T-helper 2 cell treated with Interferon-gamma antibody and Interleukin-4, amounts not matched to agents 100 ng/mL and 5 ng/mL, for 36 hours (primary cell): ENCODE results near the gene FNDC8. TPM values are rescaled to one million over a fixed set of nuclear protein-coding genes. Genes with fewer than 3 reads are reported as not detected.
"Not testable (repeated sequence)": the region's sequence is repeated elsewhere in the genome, so short reads cannot be mapped to it uniquely, and the experiment has no call there.

ENCODE experiments used
- intact Hi-C: fragments of 100-400 bp; cut with micrococcal nuclease; formaldehyde crosslinking; loops from one replicate; pipeline ENCODE4 v1.15.1; 2023
- total RNA-seq: library from RNA; stranded (reverse); gene quantifications from 2 replicates; pipeline ENCODE4 v1.2.3, GENCODE V29; 2022

Gene FNDC8
- total RNA-seq, 1 donor from 2014 or later: not detected

- intact Hi-C loops: no loop called here
These were observed 16.8 kb downstream of the FNDC8 start for GRCh38 chr17:35138218-35138617.

- intact Hi-C loops: loop anchor here (1.0 to 10.0 kb wide), 3 partner anchors 53 to 603 kb away; partner anchors contain the start of gene AP2B1
These were observed 20.5 kb downstream of the FNDC8 start, which contains the start of gene NLE1 for GRCh38 chr17:35141681-35142466. Gene NLE1 (minus strand): TSS chr17:35142303. CDS start chr17:35142275, 28 bp downstream.

- intact Hi-C loops: loop anchor here (1.0 to 10.0 kb wide), 3 partner anchors 53 to 602 kb away; partner anchors contain the start of gene AP2B1
These were observed 21.0 kb downstream of the FNDC8 start for GRCh38 chr17:35142467-35142796.

- intact Hi-C loops: loop anchor here (5.0 to 10.0 kb wide), 2 partner anchors 442 to 600 kb away; partner anchors contain the start of gene AP2B1
These were observed 23.4 kb downstream of the FNDC8 start for GRCh38 chr17:35144840-35145239.

GRCh38 chr17:35146214-35146833 is 24.9 kb downstream of the FNDC8 start:
- intact Hi-C loops: loop anchor here (10.0 kb wide), 1 partner anchor 598 kb away; no protein-coding TSS in a partner anchor

DNA sequence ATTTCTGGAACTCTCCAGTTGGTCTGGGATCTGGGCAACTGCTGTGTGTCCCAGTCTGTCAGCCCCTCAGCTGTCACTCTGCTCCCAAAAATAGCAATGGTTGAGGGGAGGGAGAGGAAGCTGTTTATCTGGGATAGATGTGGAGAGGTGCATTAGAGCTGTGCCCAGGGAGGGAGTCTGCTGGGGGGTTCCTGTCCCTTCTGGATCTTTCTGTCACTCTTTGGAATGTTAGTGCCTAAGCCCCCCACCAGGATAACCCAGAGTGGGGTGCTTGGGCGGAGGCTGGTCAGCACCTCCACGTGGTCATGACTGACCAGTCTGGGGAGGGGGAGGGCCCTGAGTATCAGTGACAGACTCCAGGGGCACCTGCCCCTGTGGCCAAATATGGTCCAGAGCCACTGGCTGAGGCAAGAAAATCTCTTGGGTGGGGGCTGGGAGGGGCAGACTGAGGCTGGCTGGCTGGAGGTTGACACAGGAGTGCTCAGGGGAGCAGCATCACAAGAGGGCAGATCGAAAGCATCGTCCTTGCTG is 26.0 kb downstream of the FNDC8 start, which contains the start of gene UNC45B:
Gene UNC45B, plus strand, starts transcription at position 443 of the 531 bp plus-strand sequence. CDS start 447 bp downstream, outside the sequence.
- intact Hi-C loops: loop anchor here (10.0 kb wide), 1 partner anchor 597 kb away; no protein-coding TSS in a partner anchor

- intact Hi-C loops: loop anchor here (10.0 kb wide), 1 partner anchor 597 kb away; no protein-coding TSS in a partner anchor
These were observed 26.7 kb downstream of the FNDC8 start for GRCh38 chr17:35148144-35148543.

DNA sequence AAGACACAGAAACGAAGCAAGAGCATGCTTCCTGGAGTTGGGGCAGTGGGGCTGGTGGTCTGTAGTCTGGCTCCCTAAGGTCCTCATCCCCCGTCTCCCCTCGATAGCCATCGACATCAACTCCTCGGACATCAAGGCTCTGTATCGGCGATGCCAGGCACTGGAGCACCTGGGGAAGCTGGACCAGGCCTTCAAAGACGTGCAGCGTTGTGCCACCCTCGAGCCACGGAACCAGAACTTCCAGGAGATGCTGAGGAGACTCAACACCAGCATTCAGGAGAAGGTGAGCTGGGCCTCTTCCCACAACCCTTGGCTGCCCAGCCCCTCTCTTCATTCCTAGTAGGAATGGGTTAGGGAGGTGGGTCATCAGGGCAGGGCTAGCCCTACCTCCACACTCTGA is 28.5 kb downstream of the FNDC8 start:
- intact Hi-C loops: loop anchor here (10.0 kb wide), 1 partner anchor 595 kb away; no protein-coding TSS in a partner anchor

DNA sequence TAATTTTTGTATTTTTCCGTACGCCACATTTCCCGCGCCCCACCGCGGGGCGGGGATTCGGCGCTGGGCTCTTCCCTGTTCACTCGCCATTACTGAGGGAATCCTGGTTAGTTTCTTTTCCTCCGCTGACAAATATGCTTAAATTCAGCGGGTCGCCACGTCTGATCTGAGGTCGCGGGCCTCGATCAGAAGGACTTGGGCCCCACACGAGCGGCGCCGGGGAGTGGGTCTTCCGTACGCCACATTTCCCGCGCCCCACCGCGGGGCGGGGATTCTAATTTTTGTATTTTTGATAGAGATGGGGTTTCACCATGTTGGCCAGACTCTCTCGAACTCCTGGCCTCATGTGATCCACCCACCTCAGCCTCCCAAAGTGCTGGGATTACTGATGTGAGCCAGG is 29.7 kb downstream of the FNDC8 start:
- intact Hi-C loops: not testable (repeated sequence)

GRCh38 chr17:35152421-35153140 is 31.2 kb downstream of the FNDC8 start:
- intact Hi-C loops: no loop called here

DNA sequence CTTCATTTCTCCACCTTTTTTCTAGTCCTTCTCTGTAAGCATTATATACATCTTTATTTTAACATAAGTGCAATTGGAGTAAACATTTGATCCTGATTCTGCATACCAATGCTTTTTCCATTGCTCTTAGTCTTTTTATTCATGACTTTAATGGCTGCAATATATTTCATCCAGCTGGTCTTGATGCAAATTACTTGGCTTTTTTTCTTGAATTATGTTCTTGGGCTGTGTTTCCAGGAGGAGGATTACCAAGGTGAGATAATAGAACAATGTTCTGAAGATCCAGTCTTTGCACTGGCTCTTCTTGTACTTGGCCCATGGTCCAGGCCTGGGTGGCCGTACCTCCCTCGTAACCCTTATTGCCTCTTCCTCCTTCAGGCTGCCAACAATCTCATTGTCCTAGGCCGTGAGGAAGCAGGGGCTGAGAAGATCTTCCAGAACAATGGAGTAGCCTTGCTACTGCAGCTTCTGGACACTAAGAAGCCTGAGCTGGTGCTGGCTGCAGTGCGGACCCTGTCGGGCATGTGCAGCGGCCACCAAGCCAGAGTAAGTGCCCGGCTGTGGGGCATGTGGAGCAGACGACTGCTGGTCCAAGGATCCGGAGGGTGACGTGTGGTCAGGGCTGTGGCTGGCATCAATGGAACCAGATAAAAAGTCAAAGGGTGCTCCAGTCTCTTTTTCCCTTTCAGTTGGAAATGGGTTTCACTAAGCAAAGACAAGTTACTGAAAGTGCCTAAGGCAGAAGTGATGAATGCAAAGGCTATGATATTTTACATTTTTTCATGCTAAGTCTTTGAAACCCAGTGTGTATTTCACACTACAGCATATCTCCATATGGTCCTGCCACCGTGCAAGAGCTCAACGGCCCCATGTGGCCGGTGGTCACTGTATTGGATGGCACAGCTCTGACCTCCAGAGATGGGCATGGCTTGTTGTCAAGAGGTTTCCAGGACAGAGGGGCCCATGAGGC is 33.1 kb downstream of the FNDC8 start:
- intact Hi-C loops: no loop called here

DNA sequence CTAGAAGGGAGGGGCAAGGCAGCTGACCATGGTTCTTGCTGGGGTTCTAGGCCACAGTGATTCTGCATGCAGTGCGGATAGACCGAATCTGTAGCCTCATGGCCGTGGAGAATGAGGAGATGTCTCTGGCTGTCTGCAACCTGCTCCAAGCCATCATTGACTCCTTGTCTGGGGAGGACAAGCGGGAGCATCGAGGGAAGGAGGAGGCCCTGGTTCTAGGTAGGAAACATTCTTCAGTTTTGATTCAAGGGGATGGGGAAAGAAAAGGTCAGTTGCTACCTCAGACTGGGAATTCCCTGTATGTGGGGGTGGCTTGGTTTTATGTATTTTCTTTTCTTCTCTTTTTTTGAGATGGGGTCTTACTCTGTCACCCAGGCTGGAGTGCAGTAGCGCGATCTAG is 33.8 kb downstream of the FNDC8 start:
- intact Hi-C loops: no loop called here

- intact Hi-C loops: no loop called here
These were observed 38.5 kb downstream of the FNDC8 start for GRCh38 chr17:35159940-35160339.

DNA sequence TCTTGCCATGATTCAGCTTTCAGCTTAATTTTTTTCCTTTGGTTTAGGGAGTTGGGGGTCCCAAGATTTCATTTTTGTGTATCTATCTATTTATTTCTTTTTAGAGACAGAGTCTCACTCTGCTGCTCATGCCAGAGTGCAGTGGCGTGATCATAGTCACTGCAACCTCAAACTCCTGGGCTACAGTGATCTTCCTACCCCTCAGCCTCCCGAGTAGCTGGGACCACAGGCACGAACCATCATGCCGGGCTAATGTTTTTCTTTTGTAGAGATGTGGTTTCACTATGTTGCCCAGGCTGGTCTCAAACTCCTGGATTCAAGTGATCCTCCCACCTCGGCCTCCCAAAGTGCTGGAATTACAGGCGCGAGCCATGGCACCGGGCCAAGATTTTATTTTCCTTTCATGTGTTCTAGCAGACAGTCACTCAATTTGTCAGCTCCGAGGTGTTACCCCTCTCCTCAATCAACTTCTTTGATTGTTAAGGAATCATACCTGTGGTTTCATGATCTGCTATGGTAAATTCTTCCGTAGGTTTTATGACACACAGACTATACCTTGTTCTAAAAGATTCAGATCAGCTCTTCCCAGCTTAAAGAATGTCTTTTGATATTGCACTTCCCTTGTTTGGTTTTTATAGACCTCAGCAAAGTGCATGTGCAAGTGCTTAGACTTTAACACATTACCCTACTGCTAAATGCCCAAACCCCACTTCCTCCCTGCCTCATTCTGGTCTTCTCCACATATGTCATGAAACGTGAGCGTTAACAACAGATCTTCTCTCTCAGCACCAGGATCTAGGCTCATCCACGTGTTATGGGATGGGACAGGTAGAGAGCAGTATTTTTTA is 39.2 kb downstream of the FNDC8 start:
- intact Hi-C loops: no loop called here

GRCh38 chr17:35161281-35161761 is 39.9 kb downstream of the FNDC8 start:
- intact Hi-C loops: no loop called here

GRCh38 chr17:35162755-35163154 is 41.3 kb downstream of the FNDC8 start:
- intact Hi-C loops: no loop called here

GRCh38 chr17:35163886-35164285 is 42.5 kb downstream of the FNDC8 start:
- intact Hi-C loops: no loop called here

DNA sequence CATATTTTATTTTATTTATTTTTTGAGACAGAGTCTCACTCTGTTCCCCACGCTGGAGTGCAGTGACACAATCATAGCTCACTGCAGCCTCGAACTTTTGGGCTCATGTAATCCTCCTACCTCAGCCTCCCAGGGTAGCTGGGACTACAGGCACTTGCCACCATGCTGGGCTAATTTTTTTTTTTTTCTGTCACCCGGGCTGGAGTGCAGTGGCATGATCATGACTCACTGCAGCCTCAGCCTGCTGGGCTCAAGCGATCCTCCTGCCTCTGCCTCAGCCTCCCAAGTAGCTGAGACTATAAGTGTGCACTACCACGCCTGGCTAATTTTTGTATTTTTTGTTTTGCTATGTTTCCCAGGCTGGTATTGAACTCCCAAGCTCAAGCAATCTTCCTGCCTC is 43.3 kb downstream of the FNDC8 start:
- intact Hi-C loops: no loop called here

GRCh38 chr17:35166526-35166925 is 45.1 kb downstream of the FNDC8 start:
- intact Hi-C loops: no loop called here
